ENCODE data around the gene C2orf49. TPM values are rescaled to one million over a fixed set of nuclear protein-coding genes. Genes with fewer than 3 reads are reported as not detected.

C2orf49 gene
- 10 to 100 TPM; 18.1 to 21.5 TPM for total RNA-seq
- 33.2 to 65.9 reads per million in 2 donors for total RNA-seq

DNA sequence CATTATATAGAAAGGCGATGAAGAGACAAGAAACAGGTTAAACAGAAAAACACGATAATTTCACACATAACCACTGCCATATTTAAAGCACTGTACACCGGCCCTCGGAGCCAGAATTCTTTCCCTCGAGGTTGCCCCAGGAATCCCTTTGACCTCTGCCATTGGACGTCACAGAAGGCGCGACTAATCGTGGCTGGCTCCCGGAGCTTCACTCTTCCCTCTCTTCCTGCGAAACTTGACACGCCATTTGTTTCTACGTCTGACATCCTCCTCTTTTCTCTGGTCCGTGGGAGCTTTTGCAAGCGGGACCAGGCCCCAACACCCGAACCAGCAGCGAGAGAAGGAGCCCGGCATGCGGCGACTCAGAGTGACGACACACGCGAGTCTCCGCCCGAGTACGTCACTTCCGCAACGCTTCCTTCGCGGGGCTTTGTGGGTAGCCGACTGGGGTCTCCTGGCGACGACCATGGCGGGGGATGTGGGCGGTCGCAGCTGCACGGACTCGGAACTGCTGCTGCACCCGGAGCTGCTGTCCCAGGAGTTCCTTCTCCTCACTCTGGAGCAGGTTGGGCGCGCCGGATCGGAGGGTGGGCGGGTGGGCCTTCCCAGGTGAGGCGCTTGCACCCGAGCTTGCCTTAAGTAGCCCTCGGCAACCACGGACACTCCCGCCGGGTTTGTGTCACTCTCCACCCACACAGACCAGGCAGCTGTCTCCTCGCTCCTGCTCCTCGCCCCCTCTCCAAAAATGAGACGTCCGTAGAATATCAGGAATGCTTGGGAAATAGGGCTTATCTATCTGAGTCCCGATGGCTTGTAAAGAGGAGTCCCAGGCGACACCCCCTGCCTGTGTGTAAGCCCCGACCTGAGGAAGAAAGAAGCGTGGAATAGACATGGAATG lies at the start of gene C2orf49:
TSS of gene C2orf49 (plus strand) at position 419 of the 898 bp plus-strand sequence. CDS start at position 467, 48 bp downstream.
- peak; percentile 78 to 80 (median 79) for DNase-seq
- H3K4me3 Mint-ChIP-seq: peak within 1 kb of the TSS; percentile 99
- no peaks in the 10 kb centered on the region for H3K27me3 Mint-ChIP-seq
- peaks cover 27% of the 10 kb centered on the region for H3K4me1 Mint-ChIP-seq
- ATAC-seq: peak; percentile 92
- peak within 1 kb of the TSS; percentile 100 for H3K27ac Mint-ChIP-seq
- H3K9me3 ChIP-seq (ENCODE audit: control insufficient read depth, low read length, poor library complexity, severe bottlenecking): no peaks in the 10 kb centered on the region
- peaks cover 7% of the 10 kb centered on the region for H3K36me3 Mint-ChIP-seq (ENCODE audit: low read depth)

DNA sequence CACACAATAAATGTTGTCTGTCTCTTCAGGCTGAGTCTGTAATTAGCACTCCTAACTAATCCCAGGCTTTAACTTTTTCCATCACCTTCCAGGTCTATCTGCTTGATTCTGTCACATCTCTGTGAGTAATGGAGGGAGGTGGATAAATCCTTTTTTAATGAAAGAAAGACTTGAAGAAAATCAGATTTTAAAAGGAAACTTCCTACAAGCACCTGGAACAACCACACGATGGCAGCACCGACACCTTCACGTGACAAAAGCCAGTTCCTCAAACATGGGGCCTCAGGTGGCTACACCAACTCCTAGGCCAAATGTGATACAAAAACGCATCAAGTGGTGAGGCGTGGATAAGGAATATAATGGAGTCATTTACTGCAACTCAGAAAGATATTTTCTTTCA lies 49.6 kb upstream of the C2orf49 start:
- Mint-ChIP-seq H3K4me3 (no peak overlapping the region), H3K36me3 (ENCODE audit: low read depth) (peaks cover 19% of the 10 kb centered on the region), H3K27me3 (no peaks in the 10 kb centered on the region), H3K4me1 (peaks cover 11% of the 10 kb centered on the region), H3K27ac (peak overlapping the region; percentile 29)
- ATAC-seq (no peak), DNase-seq (no peak)
- H3K9me3 ChIP-seq (ENCODE audit: control insufficient read depth, low read length, poor library complexity, severe bottlenecking): no peaks in the 10 kb centered on the region

DNA sequence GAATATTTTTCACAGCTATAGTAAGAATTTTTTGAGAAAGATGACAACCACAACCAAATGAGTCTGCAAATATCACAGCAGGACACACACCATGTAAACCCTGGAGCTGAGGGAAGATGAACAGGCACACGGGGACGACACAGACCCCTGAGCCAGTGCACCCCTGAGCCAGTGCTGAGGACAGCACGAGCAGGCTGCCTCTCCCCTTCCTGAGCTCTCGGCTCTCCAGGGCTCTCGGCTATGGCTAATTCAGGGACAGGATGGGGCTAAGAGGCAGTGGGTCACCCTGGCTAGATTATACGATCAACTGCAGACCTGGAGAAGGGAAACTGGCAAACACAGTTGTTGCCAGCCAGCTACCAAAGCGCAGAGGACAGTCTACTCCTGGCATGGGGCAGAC lies 49.2 kb upstream of the C2orf49 start:
- Mint-ChIP-seq H3K27me3 (no peaks in the 10 kb centered on the region), H3K27ac (no peak overlapping the region), H3K4me1 (peaks cover 11% of the 10 kb centered on the region), H3K36me3 (ENCODE audit: low read depth) (peaks cover 21% of the 10 kb centered on the region), H3K4me3 (no peak overlapping the region)
- DNase-seq (no peak), ATAC-seq (no peak)
- no peaks in the 10 kb centered on the region for H3K9me3 ChIP-seq (ENCODE audit: control insufficient read depth, low read length, poor library complexity, severe bottlenecking)

DNA sequence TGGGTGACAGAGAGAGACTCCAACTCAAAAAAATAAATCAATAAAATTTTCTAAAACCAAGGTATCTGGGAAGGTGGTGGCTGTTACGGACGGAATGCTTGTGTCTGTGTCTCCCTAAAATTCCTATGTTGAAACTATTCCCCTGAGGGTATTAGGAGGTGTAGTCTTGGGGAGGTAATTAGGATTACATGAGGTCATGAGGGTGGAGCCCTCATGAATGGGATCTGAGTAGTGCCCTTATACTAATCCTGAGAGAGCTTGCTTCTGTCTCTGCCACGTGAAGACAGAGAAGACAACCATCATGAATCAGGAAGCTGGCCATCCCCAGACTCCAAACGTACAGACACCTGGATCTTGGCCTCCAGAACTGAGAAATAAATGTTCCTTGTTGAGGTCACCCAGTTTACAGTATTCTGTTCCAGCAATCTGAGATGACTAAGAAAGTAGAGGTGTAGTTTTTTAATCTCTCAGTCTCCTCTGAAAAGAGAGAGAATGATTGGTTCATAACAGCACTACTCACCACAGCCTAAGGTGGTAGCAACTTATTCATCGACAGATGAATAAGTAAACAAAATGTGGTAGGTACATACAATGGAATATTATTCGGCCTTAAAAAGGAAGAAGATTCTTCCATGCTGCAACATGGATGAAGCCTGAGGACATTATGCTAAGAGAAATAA lies 46.2 kb upstream of the C2orf49 start:
- no peak for DNase-seq
- no peak for ATAC-seq
- Mint-ChIP-seq H3K4me1 (peaks cover 11% of the 10 kb centered on the region), H3K4me3 (no peak overlapping the region), H3K36me3 (ENCODE audit: low read depth) (peaks cover 19% of the 10 kb centered on the region), H3K27ac (no peak overlapping the region), H3K27me3 (no peaks in the 10 kb centered on the region)
- no peaks in the 10 kb centered on the region for H3K9me3 ChIP-seq (ENCODE audit: control insufficient read depth, low read length, poor library complexity, severe bottlenecking)

DNA sequence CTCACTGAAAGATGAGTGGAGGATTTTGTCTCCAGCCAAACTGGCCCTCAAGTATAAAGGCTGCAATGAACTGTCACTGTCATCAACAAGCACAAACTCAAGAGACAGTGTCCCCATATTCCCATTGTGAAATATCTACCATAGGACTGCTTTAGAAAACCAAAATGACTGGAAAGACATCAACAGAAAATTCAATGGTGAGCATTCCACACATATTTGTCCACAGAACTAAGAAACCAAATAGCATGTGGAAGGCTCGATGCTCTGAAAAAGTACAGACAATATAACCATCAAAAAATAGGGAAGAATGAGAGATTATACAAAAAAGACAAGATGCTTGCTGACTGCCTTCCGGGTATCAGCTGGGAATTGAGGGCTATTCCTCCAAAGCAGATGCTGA lies 45.4 kb upstream of the C2orf49 start:
- Mint-ChIP-seq H3K27me3 (no peaks in the 10 kb centered on the region), H3K36me3 (ENCODE audit: low read depth) (peaks cover 20% of the 10 kb centered on the region), H3K4me1 (peaks cover 13% of the 10 kb centered on the region), H3K4me3 (no peak overlapping the region), H3K27ac (no peak overlapping the region)
- DNase-seq (no peak), ATAC-seq (no peak)
- no peaks in the 10 kb centered on the region for H3K9me3 ChIP-seq (ENCODE audit: control insufficient read depth, low read length, poor library complexity, severe bottlenecking)

DNA sequence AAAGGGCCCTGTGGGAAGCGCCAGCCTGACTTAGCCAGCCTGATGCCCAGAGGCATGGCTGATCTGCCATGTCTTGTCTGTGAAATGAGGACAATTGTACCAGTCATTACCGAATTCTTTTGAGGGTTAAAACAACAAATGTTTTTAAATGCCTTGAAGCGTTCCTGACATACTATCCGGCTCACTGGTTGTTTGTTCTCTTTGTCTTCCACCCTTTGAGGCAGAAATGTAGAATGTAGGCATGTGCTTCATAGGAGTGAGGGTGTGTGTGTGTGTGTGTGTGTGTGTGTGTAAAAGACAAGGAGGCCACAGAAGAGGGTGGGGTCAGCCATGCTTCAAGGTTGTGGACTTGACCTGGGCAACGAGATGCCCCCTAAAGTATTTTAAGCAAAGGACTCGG lies 43.3 kb upstream of the C2orf49 start:
- Mint-ChIP-seq H3K36me3 (ENCODE audit: low read depth) (peaks cover 29% of the 10 kb centered on the region), H3K4me3 (no peak overlapping the region), H3K27ac (no peak overlapping the region), H3K27me3 (no peaks in the 10 kb centered on the region), H3K4me1 (peaks cover 13% of the 10 kb centered on the region)
- ATAC-seq (no peak), DNase-seq (no peak)
- H3K9me3 ChIP-seq (ENCODE audit: control insufficient read depth, low read length, poor library complexity, severe bottlenecking): no peaks in the 10 kb centered on the region

DNA sequence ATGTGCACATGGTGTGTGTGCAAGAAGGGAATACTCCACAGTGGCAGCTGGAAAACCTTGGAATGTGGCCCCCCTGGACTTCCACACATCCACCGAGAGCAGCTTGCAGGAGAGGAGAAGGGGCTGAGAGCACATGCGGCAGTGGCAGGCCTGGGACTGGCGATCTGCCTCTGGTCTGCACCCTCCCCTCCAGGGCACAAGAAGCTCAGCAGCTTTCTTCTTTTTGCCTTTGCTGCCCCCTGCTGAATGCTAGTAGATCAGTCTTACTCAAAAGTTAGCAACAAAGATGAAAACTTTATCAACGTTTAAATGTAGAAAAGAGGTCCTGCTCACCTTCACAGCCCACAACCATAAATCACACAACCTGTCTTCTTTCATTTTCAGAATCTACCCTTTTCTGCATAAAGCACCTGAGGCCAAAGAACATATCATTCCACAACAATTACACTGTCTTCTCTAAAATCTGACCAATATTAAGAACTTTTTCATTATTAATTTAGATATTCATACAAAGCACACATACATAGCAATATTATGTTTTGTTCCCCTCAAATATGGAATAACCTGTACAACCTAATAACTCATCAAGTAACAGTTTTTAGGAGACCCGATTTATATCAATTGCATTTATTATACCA lies 42.4 kb upstream of the C2orf49 start:
- ATAC-seq (no peak), DNase-seq (no peak)
- no peaks in the 10 kb centered on the region for H3K9me3 ChIP-seq (ENCODE audit: control insufficient read depth, low read length, poor library complexity, severe bottlenecking)
- Mint-ChIP-seq H3K27ac (no peak overlapping the region), H3K4me1 (peaks cover 13% of the 10 kb centered on the region), H3K36me3 (ENCODE audit: low read depth) (peaks cover 29% of the 10 kb centered on the region), H3K27me3 (no peaks in the 10 kb centered on the region), H3K4me3 (no peak overlapping the region)

DNA sequence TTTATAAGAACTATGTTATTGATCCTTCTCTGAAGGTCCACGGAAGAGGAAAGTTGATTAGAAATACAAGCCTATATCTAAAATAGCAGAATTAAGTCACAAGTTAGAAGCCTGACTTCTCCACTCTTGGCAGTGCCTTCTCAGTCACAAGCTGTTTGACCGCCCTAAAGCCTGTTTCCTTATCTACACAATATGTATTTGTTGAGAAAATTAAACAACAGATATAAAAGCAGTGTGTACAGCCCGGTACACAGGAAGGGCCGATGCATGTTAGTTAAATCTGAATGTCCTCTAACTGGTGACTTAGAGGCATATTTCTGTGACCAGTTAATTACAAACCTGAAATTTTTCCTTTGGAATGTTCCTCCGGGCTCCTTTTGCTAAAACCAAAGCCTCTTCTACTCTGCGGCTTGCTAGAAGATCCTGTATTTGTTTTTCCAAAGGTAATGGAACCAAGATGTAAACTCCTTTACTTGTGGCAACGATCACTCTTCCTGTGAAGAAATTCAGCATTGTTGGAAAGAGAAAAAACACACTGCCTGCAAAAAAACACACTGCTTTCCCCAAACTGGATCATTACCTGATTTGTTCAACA lies 41.2 kb upstream of the C2orf49 start:
- Mint-ChIP-seq H3K4me3 (no peak overlapping the region), H3K4me1 (peaks cover 10% of the 10 kb centered on the region), H3K27me3 (no peaks in the 10 kb centered on the region), H3K27ac (no peak overlapping the region), H3K36me3 (ENCODE audit: low read depth) (peaks cover 27% of the 10 kb centered on the region)
- H3K9me3 ChIP-seq (ENCODE audit: control insufficient read depth, low read length, poor library complexity, severe bottlenecking): no peaks in the 10 kb centered on the region
- DNase-seq (no peak), ATAC-seq (no peak)

DNA sequence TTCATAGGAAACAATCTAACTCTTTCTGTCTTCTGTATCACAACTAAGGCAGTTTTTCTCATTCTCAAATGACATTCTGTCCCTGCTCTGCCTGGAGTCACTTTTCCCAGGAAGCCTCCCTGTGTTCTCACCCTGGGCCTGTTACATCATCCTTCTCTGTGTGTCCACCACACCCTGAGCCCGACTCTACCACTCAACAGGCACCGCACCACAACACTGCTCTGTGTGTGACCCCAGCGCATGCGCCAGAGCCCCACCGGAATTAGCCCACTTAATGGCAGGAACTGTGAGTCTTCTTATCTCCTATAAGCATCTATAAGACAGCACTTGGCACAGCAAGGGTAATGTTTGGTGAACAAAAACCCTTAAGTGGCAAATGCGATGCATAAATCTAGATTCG lies 40.1 kb upstream of the C2orf49 start:
- H3K4me3 Mint-ChIP-seq: no peak overlapping the region
- peaks cover 22% of the 10 kb centered on the region for H3K36me3 Mint-ChIP-seq (ENCODE audit: low read depth)

DNA sequence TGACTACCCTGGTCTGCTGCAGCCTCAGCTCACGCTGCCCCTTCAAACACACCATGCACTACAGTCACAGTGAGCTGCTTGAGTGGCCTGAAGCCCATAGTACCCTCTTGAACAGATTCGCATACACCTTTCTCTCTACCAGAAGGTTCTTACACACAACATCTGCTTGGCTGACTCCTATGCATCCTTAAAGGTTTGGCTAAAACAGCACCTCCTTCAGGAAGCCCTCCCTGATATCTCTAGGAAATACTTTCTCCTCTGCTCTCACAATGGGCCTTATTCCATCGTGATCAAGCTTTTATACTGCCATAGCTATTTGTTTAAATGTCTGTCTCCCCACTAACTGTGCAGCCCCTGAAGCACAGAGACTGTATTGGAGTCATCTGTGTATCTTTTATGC lies 39.3 kb upstream of the C2orf49 start:
- no peak overlapping the region for H3K4me3 Mint-ChIP-seq
- H3K27ac Mint-ChIP-seq: peak overlapping the region; percentile 27
- H3K36me3 Mint-ChIP-seq (ENCODE audit: low read depth): peaks cover 16% of the 10 kb centered on the region
- H3K9me3 ChIP-seq (ENCODE audit: control insufficient read depth, low read length, poor library complexity, severe bottlenecking): no peaks in the 10 kb centered on the region
- H3K4me1 Mint-ChIP-seq: peaks cover 19% of the 10 kb centered on the region
- ATAC-seq (no peak), DNase-seq (no peak)
- H3K27me3 Mint-ChIP-seq: no peaks in the 10 kb centered on the region

More for the DNA sequence above, 40.1 kb upstream of the C2orf49 start:
- no peak overlapping the region for H3K27ac Mint-ChIP-seq
- no peaks in the 10 kb centered on the region for H3K27me3 Mint-ChIP-seq
- H3K9me3 ChIP-seq (ENCODE audit: control insufficient read depth, low read length, poor library complexity, severe bottlenecking): no peaks in the 10 kb centered on the region
- DNase-seq (no peak), ATAC-seq (no peak)
- H3K4me1 Mint-ChIP-seq: peaks cover 14% of the 10 kb centered on the region

DNA sequence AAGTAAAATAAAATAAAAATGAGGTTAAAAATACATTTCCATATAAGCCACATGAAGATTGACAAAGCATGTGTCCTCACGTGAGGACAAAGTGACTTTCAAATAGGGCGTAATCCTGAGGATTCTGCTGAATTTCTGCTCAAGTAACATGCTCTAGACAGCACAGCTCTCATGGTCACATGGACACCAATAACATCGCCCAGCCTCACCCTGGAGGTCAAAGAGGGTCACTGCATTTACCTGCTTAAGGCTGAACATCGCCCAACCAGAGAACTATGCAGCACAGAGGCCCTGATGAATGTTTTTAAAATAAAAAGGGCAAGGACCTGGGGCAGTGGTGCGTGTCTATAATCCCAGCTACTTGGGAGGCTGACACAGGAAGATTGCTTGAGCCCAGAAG lies 38.0 kb upstream of the C2orf49 start:
- H3K9me3 ChIP-seq (ENCODE audit: control insufficient read depth, low read length, poor library complexity, severe bottlenecking): no peaks in the 10 kb centered on the region
- no peak overlapping the region for H3K4me3 Mint-ChIP-seq
- peaks cover 14% of the 10 kb centered on the region for H3K36me3 Mint-ChIP-seq (ENCODE audit: low read depth)
- H3K4me1 Mint-ChIP-seq: peaks cover 26% of the 10 kb centered on the region
- no peak for ATAC-seq
- no peak for DNase-seq
- H3K27ac Mint-ChIP-seq: no peak overlapping the region
- no peaks in the 10 kb centered on the region for H3K27me3 Mint-ChIP-seq

DNA sequence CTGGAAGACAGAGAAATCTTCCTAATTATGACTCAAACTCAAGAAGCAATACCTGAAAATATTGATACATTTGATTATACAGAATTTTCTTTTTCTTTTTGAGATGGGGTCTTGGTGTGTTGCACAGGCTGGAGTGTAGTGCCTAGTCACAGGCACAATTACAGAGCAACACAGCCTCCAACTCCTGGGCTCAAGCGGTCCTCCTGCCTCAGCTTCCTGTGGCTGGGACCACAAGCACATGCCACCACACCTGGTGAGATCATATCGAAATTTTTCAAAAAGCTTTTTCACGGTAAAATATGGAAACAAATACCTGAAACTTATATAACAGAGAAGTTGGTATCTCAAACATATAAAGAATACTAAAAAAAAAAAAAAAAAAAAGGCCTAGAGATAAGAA lies 35.7 kb upstream of the C2orf49 start:
- Mint-ChIP-seq H3K36me3 (ENCODE audit: low read depth) (peaks cover 13% of the 10 kb centered on the region), H3K4me3 (no peak overlapping the region), H3K27me3 (no peaks in the 10 kb centered on the region), H3K27ac (peak overlapping the region; percentile 32), H3K4me1 (peaks cover 26% of the 10 kb centered on the region)
- no peaks in the 10 kb centered on the region for H3K9me3 ChIP-seq (ENCODE audit: control insufficient read depth, low read length, poor library complexity, severe bottlenecking)
- DNase-seq (no peak), ATAC-seq (no peak)

DNA sequence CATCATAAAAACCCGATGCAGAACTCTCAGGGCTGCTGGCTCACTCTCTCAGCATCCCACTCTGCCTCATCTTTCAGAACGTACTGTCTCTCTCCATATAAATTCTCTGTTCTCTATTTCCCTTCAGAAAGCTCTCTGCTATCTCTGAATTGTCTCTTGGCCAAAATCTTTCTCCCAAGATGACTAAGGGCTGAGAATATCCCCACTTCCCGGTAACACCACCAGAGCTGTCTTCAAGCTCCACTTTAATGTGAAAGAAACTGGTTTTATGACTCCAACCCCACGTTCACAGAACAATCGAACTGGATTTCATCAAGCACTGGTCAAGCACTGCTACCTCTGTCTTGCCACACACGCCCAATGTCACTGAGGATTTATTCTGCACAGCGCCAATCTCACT lies 30.2 kb upstream of the C2orf49 start:
- DNase-seq (no peak), ATAC-seq (no peak)
- no peak overlapping the region for H3K4me3 Mint-ChIP-seq
- peaks cover 25% of the 10 kb centered on the region for H3K4me1 Mint-ChIP-seq
- peaks cover 6% of the 10 kb centered on the region for H3K36me3 Mint-ChIP-seq (ENCODE audit: low read depth)
- H3K9me3 ChIP-seq (ENCODE audit: control insufficient read depth, low read length, poor library complexity, severe bottlenecking): no peaks in the 10 kb centered on the region
- no peak overlapping the region for H3K27ac Mint-ChIP-seq
- H3K27me3 Mint-ChIP-seq: no peaks in the 10 kb centered on the region

Data from T-helper 17 cell (primary cell).